Brain microvascular endothelial cell (primary cell): ENCODE data around the gene SPCS3.
A peak's percentile ranks its signal among the peaks of the same experiment; 100 is the strongest.

Experiments
- DNase-seq: peaks from one replicate; pipeline ENCODE4 v3.0.0-alpha.2; 2020
- H3K27ac ChIP-seq: fragments of 250-450 bp; sonication (Bioruptor Pico); 2 replicates; pipeline ENCODE4 v1.5.1; 2020; ENCODE audit warnings: mild to moderate bottlenecking, moderate library complexity
- H3K27me3 ChIP-seq: fragments of 250-450 bp; sonication (Bioruptor Pico); replicated peaks from 2 replicates; pipeline ENCODE4 v1.5.1; 2020; ENCODE audit warnings: mild to moderate bottlenecking
- H3K36me3 ChIP-seq: fragments of 250-450 bp; sonication (Bioruptor Pico); replicated peaks from 2 replicates; pipeline ENCODE4 v1.5.1; 2020; ENCODE audit warnings: mild to moderate bottlenecking
- H3K4me3 ChIP-seq: 2 replicates; pipeline ENCODE4 v1.5.1; 2011; ENCODE audit warnings: low read depth, mild to moderate bottlenecking, control low read depth, low read length, moderate library complexity
- CTCF ChIP-seq: IDR thresholded peaks from 2 replicates; pipeline ENCODE4 v1.5.1; 2011; ENCODE audit warnings: low read depth, mild to moderate bottlenecking, moderate library complexity, low read length, control low read depth, inconsistent platforms; ENCODE audit errors: missing control alignments
- in situ Hi-C: cut with HindIII; loops from 2 replicates; pipeline ENCODE4 v1.10.0; 2017; ENCODE audit warnings: low sequenced_read_pairs, low pct_ligation_motif_present

SPCS3 gene

GRCh38 chr4:176319704-176320339, at the start of gene SPCS3:
Gene SPCS3, plus strand, starts transcription at chr4:176319966. Its CDS starts 111 bp downstream, at chr4:176320077.
- DNase-seq, result peak; percentile 89
- Histone ChIP-seq H3K27ac (peak within 1 kb of the TSS; percentile 78), H3K27me3 (no peaks in the 10 kb centered on the region), H3K36me3 (no peaks in the 10 kb centered on the region), H3K4me3 (peak within 1 kb of the TSS; percentile 85)
- in situ Hi-C loops, result no loop called here
- no peak for TF ChIP-seq CTCF

DNA sequence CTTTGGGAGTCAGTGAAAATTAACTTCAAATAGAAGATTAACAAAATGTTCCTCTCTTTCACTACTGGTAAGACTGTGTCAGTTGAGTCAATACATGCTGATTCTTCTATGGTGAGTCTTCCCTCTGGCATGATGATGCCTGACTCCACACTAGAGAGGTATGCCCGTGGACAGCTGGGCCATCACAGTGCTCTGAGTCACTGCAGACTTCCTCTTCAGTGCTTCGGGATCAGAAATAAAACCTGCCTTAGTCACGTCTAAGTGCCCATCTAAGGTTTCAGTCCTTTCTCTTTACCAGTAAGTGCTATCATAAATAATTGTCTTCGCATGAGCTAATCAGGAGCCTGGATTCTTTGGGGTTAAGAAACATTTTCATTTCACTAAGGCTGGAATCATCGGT, 49.1 kb upstream of the SPCS3 start:
- peak overlapping the region; percentile 18 for H3K4me3 ChIP-seq
- no peaks in the 10 kb centered on the region for H3K36me3 ChIP-seq
- TF ChIP-seq CTCF, result no peak
- no peaks in the 10 kb centered on the region for H3K27me3 ChIP-seq
- H3K27ac ChIP-seq, result peak overlapping the region; percentile 82
- in situ Hi-C loops, result no loop called here
- DNase-seq, result peak; percentile 98

- in situ Hi-C loops, result no loop called here
- no peaks in the 10 kb centered on the region for H3K27me3 ChIP-seq
- peak overlapping the region; percentile 82 for H3K27ac ChIP-seq
- TF ChIP-seq CTCF, result no peak
- no peak overlapping the region for H3K4me3 ChIP-seq
- peak; percentile 33 for DNase-seq
- H3K36me3 ChIP-seq, result no peaks in the 10 kb centered on the region
Measured at GRCh38 chr4:176271749-176272148, 48.0 kb upstream of the SPCS3 start.

DNA sequence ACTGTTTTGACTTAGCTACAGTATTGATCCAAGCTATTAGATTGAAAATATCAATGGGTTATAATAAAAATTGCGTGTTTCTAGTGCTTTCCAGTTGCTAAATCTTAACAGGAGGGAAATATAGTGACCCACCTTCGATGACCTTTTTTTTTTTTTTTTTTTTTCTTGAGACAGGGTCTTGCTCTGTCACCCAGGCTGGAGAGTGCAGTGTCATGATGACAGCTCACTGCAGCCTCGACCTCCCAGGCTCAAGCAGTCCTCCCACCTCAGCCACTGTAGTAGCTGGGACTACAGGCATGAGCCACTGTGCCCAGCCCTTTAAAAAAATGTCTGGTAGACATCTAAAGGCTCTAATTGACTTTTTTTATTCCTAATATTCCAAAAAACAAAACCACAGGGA, 47.0 kb upstream of the SPCS3 start:
- no peak overlapping the region for H3K27ac ChIP-seq
- H3K27me3 ChIP-seq, result no peaks in the 10 kb centered on the region
- in situ Hi-C loops, result no loop called here
- H3K36me3 ChIP-seq, result no peaks in the 10 kb centered on the region
- no peak overlapping the region for H3K4me3 ChIP-seq
- no peak for TF ChIP-seq CTCF
- DNase-seq, result no peak

DNA sequence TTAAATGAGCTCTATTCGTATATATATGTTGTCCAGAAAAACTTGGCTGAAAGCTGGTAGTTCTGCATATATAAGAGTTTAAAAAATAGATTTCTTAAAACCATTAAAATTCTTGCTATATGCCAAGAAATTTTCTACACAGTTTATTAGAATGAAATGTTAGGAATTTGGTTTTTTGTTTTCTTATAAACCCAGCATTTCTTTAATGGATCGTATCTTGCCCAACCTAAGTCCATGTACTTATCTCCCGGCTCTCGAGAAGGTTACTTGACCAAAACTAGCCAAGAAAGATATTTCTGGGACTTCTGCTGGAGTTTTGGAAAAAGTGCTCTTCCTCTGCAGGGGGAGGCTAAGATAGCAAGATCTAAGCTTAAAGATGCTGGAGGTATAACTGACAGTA, 46.0 kb upstream of the SPCS3 start:
- DNase-seq, result no peak
- H3K27me3 ChIP-seq, result no peaks in the 10 kb centered on the region
- H3K27ac ChIP-seq, result no peak overlapping the region
- H3K36me3 ChIP-seq, result no peaks in the 10 kb centered on the region
- TF ChIP-seq CTCF, result no peak
- in situ Hi-C loops, result no loop called here
- no peak overlapping the region for H3K4me3 ChIP-seq

GRCh38 chr4:176274441-176274840, 45.3 kb upstream of the SPCS3 start:
- Histone ChIP-seq H3K27me3 (no peaks in the 10 kb centered on the region), H3K27ac (no peak overlapping the region), H3K4me3 (no peak overlapping the region), H3K36me3 (no peaks in the 10 kb centered on the region)
- in situ Hi-C loops, result no loop called here
- DNase-seq, result no peak
- TF ChIP-seq CTCF, result no peak
